ENCODE results near the gene MS4A15. TPM values are rescaled to one million over a fixed set of nuclear protein-coding genes. Genes with fewer than 3 reads are reported as not detected.
"Not testable (repeated sequence)": the region's sequence is repeated elsewhere in the genome, so short reads cannot be mapped to it uniquely, and the experiment has no call there.

MS4A15 gene, protein sequence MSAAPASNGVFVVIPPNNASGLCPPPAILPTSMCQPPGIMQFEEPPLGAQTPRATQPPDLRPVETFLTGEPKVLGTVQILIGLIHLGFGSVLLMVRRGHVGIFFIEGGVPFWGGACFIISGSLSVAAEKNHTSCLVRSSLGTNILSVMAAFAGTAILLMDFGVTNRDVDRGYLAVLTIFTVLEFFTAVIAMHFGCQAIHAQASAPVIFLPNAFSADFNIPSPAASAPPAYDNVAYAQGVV
- total RNA-seq = not detected in 2 replicates

DNA sequence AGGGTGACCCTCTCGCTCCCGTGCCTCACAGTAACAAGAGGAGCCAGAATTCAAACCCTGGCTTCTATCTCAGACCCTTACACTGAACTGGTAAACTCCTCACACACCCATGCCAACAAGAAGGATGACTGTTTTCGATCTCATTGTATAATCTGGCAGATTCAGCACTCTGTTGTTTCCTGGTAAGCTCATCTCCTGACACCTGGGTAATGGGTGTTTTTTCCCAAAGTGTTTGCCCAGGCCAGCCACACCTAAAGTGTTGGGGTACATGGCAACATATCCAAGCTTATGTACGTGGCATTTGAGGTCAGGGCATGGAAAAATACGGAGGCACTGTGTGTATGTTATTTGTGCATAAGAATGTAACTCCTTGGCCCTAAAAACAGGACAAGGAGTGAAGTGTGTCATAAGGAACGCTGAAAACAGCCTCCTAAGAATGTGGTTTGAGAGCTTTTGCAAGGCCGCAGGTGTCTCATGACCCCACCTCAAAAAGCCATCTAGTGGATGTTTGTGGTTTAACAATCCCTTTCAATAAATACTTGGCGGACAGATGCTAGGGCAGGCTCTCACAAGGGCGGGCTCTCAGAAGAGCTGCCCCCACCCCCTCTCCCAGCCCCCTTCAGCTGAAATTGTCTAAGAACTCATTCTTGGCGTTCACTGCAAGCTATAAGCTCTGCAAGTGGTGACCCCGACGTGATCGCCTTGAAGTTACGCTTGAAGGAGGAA lies at the start of gene MS4A15:
Gene MS4A15, plus strand, starts transcription at position 561 of the 726 bp plus-strand sequence. CDS start 6,867 bp downstream, outside the sequence.
- FAIRE-seq = no peak

DNA sequence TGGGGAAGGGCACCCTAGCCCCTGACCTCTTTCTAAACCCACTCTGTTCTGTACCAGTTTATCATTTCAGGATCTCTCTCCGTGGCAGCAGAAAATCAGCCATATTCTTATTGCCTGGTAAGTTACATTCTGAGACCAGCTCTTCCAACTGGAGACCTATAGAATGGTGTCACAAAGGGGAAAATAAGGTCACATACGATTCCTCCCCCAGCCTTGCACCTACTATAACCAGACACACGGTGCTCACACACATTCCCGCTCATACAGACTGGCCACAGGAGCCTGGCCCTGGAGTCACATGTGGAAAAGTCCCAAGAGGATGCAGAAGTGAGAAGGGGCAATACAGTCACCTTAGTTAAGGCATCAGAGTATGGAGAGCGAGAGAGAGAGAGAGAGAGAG lies 49.7 kb upstream of the MS4A15 start:
- no peak for DNase-seq (ENCODE audit: low read depth)
- no peaks in the 10 kb centered on the region for H3K27me3 ChIP-seq (ENCODE audit: control insufficient read depth, insufficient read depth, low read length)
- H3K36me3 ChIP-seq (ENCODE audit: control insufficient read depth, insufficient read depth, low read length) = no peaks in the 10 kb centered on the region
- H3K4me3 ChIP-seq (ENCODE audit: low read depth, low read length) = no peak overlapping the region
- FAIRE-seq = no peak
- TF ChIP-seq, protein P1, sequence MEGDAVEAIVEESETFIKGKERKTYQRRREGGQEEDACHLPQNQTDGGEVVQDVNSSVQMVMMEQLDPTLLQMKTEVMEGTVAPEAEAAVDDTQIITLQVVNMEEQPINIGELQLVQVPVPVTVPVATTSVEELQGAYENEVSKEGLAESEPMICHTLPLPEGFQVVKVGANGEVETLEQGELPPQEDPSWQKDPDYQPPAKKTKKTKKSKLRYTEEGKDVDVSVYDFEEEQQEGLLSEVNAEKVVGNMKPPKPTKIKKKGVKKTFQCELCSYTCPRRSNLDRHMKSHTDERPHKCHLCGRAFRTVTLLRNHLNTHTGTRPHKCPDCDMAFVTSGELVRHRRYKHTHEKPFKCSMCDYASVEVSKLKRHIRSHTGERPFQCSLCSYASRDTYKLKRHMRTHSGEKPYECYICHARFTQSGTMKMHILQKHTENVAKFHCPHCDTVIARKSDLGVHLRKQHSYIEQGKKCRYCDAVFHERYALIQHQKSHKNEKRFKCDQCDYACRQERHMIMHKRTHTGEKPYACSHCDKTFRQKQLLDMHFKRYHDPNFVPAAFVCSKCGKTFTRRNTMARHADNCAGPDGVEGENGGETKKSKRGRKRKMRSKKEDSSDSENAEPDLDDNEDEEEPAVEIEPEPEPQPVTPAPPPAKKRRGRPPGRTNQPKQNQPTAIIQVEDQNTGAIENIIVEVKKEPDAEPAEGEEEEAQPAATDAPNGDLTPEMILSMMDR (IDR thresholded peaks at IDR 0.05; ENCODE audit: insufficient read depth, low read length, severe bottlenecking) = no peak

More for the DNA sequence above, at the start of gene MS4A15:
- no peaks in the 10 kb centered on the region for H3K36me3 ChIP-seq (ENCODE audit: control insufficient read depth, insufficient read depth, low read length)
- peak; percentile 42 for DNase-seq (ENCODE audit: low read depth)
- TF ChIP-seq, protein P1 (IDR thresholded peaks at IDR 0.05; ENCODE audit: insufficient read depth, low read length, severe bottlenecking) = peak; percentile 45
- H3K27me3 ChIP-seq (ENCODE audit: control insufficient read depth, insufficient read depth, low read length) = no peaks in the 10 kb centered on the region
- no peak within 1 kb of the TSS for H3K4me3 ChIP-seq (ENCODE audit: low read depth, low read length)

DNA sequence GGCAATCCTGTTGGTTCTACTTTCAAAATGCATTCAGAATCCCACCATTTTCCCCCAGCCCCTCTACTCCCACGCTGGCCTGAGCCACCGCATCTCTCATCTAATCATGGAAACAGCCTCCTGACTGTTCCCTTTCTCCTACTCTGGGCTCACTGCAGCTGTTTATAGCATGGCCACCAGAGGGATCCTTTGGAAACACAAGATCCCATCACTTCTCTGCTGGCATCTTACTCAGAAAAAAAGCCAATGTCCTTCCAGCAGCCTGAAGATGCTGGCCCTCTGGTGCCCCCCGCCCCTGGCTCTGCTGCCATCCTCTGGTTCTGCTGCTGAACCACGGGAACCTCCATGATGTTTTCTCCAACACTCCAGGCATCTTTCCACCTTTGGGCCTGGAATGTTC lies 46.2 kb upstream of the MS4A15 start:
- Histone ChIP-seq H3K4me3 (ENCODE audit: low read depth, low read length) (no peak overlapping the region), H3K27me3 (ENCODE audit: control insufficient read depth, insufficient read depth, low read length) (no peaks in the 10 kb centered on the region), H3K36me3 (ENCODE audit: control insufficient read depth, insufficient read depth, low read length) (no peaks in the 10 kb centered on the region)
- FAIRE-seq (peak; percentile 62), DNase-seq (ENCODE audit: low read depth) (no peak)
- TF ChIP-seq, protein P1 (IDR thresholded peaks at IDR 0.05; ENCODE audit: insufficient read depth, low read length, severe bottlenecking) = peak; percentile 6

DNA sequence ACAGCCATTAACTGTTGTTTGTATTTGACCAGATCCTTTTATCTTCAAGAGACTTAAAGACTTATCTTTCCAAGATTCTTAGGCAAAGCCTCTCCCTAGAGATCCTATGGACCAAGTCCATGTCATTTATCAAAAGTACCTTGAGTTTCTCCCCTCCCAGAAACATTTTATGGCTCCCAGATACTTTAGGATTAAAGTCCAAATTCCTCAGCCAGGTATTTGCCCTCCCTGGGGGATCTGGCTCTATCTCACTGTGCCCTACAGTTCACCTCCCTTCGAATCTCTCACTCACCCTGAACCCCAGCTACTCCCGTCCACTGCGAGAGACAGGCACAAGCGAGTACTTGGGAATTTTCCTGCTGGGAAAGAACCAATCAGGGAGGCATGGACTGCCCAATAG lies 45.4 kb upstream of the MS4A15 start:
- TF ChIP-seq, protein P1 (IDR thresholded peaks at IDR 0.05; ENCODE audit: insufficient read depth, low read length, severe bottlenecking) = no peak
- FAIRE-seq (no peak), DNase-seq (ENCODE audit: low read depth) (no peak)
- Histone ChIP-seq H3K36me3 (ENCODE audit: control insufficient read depth, insufficient read depth, low read length) (no peaks in the 10 kb centered on the region), H3K27me3 (ENCODE audit: control insufficient read depth, insufficient read depth, low read length) (no peaks in the 10 kb centered on the region), H3K4me3 (ENCODE audit: low read depth, low read length) (no peak overlapping the region)

DNA sequence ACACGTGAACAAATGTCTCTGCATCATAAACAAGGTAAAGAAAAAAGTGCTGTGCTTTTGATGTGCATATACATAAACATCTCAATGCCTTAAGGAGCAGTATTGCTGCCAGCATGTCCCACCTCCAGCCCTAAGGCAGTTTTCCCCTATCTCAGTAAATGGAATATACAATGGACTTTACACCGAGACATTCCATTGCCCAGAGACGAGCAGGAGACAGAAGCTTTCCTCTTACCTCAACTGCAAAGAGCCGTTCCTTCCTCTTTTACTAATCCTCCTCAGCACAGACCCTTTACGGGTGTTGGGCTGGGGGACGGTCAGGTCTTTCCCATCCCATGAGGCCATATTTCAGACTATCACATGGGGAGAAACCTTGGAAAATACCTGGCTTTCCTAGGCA lies 43.2 kb upstream of the MS4A15 start:
- H3K4me3 ChIP-seq (ENCODE audit: low read depth, low read length); DNase-seq (ENCODE audit: low read depth); H3K36me3 ChIP-seq (ENCODE audit: control insufficient read depth, insufficient read depth, low read length); H3K27me3 ChIP-seq (ENCODE audit: control insufficient read depth, insufficient read depth, low read length); FAIRE-seq: not testable (repeated sequence)

DNA sequence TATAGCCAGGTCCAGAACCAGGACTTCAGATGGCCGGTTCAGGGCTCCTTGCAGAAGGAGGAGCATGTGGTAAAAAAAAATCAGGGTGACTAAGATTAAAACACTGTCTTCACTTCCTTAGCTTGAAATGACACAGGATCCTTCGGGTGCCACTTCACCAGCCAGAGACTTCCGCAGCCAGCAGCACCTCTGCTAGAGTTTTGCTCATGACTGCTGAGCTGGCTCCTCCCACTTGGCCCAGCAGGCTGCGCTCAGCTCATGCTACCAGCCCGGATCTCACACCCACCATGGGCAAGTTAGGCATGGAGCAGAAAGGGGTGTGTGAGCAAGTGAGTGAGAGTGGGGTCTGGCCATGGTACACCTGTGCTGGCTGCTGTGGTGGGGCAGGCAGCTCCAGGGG lies 38.7 kb upstream of the MS4A15 start:
- Histone ChIP-seq H3K27me3 (ENCODE audit: control insufficient read depth, insufficient read depth, low read length) (no peaks in the 10 kb centered on the region), H3K4me3 (ENCODE audit: low read depth, low read length) (no peak overlapping the region), H3K36me3 (ENCODE audit: control insufficient read depth, insufficient read depth, low read length) (no peaks in the 10 kb centered on the region)
- DNase-seq (ENCODE audit: low read depth) (no peak), FAIRE-seq (no peak)
- TF ChIP-seq, protein P1 (IDR thresholded peaks at IDR 0.05; ENCODE audit: insufficient read depth, low read length, severe bottlenecking) = no peak

Measured in bronchial epithelial cell (primary cell).